Chondrocyte (in vitro differentiated cells): ENCODE data around the gene CDK14. TPM values are rescaled to one million over a fixed set of nuclear protein-coding genes. Genes with fewer than 3 reads are reported as not detected.
A peak's percentile ranks its signal among the peaks of the same experiment; 100 is the strongest.
"Not testable (repeated sequence)": the region's sequence is repeated elsewhere in the genome, so short reads cannot be mapped to it uniquely, and the experiment has no call there.

ENCODE experiments used
- DNase-seq: peaks from one replicate; pipeline ENCODE4 v3.0.0; 2021; ENCODE audit warnings: mixed read lengths, low spot score
- H3K27ac Mint-ChIP-seq: one replicate; pipeline ENCODE4 v1.8.0; 2021; ENCODE audit warnings: mild to moderate bottlenecking, moderate library complexity, mixed read lengths; ENCODE audit not compliant: unreplicated experiment
- H3K27me3 Mint-ChIP-seq: 2 replicates; pipeline ENCODE4 v1.8.0; 2021; ENCODE audit warnings: low read depth, mixed read lengths
- H3K36me3 Mint-ChIP-seq: 2 replicates; pipeline ENCODE4 v1.8.0; 2021; ENCODE audit warnings: low read depth, mixed read lengths
- H3K4me1 Mint-ChIP-seq: 2 replicates; pipeline ENCODE4 v1.8.0; 2021; ENCODE audit warnings: low read depth, mild to moderate bottlenecking, mixed read lengths
- H3K4me3 Mint-ChIP-seq: one replicate; pipeline ENCODE4 v1.8.0; 2021; ENCODE audit warnings: mild to moderate bottlenecking, moderate library complexity, mixed read lengths; ENCODE audit not compliant: unreplicated experiment
- H3K9me3 Mint-ChIP-seq: 2 replicates; pipeline ENCODE4 v1.8.0; 2021; ENCODE audit warnings: low read depth, mixed read lengths
- total RNA-seq: library from RNA; stranded (reverse); gene quantifications from 3 replicates; pipeline ENCODE4 v1.2.1, GENCODE V29; 2021
- TF ChIP-seq, protein P1 (sequence below): fragments of 200-600 bp; sonication (generic); IDR thresholded peaks from 2 replicates; pipeline ENCODE4 v1.5.0; 2021; ENCODE audit warnings: antibody characterized with exemption, mild to moderate bottlenecking, moderate library complexity

Gene CDK14
- total RNA-seq, 1 donor from 2014 or later, result 61.4 TPM

DNA sequence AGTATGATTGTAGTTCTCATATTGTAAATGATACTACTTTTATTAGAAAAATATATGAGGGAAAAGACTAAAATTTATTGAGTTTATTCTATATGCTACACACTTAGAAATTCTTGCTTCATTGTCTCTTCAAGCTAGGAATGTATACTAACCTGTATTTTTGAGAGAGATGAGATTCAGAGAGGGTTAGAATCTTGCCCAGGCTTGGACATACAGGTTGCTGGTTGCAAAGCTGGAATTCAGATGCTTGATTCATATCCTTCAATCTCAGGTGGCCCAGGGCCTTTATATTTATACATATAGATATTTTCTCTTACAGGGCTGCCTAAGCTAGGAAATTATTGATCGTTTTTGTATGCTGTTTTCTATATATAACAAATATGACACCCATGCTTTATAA is 324.2 kb downstream of the CDK14 start:
- TF ChIP-seq, protein P1, sequence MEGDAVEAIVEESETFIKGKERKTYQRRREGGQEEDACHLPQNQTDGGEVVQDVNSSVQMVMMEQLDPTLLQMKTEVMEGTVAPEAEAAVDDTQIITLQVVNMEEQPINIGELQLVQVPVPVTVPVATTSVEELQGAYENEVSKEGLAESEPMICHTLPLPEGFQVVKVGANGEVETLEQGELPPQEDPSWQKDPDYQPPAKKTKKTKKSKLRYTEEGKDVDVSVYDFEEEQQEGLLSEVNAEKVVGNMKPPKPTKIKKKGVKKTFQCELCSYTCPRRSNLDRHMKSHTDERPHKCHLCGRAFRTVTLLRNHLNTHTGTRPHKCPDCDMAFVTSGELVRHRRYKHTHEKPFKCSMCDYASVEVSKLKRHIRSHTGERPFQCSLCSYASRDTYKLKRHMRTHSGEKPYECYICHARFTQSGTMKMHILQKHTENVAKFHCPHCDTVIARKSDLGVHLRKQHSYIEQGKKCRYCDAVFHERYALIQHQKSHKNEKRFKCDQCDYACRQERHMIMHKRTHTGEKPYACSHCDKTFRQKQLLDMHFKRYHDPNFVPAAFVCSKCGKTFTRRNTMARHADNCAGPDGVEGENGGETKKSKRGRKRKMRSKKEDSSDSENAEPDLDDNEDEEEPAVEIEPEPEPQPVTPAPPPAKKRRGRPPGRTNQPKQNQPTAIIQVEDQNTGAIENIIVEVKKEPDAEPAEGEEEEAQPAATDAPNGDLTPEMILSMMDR, result no peak
- no peaks in the 10 kb centered on the region for H3K27me3 Mint-ChIP-seq
- no peak overlapping the region for H3K27ac Mint-ChIP-seq
- peaks cover 2% of the 10 kb centered on the region for H3K36me3 Mint-ChIP-seq
- no peak overlapping the region for H3K4me3 Mint-ChIP-seq
- no peaks in the 10 kb centered on the region for H3K9me3 Mint-ChIP-seq
- no peak for DNase-seq
- peaks cover 25% of the 10 kb centered on the region for H3K4me1 Mint-ChIP-seq

DNA sequence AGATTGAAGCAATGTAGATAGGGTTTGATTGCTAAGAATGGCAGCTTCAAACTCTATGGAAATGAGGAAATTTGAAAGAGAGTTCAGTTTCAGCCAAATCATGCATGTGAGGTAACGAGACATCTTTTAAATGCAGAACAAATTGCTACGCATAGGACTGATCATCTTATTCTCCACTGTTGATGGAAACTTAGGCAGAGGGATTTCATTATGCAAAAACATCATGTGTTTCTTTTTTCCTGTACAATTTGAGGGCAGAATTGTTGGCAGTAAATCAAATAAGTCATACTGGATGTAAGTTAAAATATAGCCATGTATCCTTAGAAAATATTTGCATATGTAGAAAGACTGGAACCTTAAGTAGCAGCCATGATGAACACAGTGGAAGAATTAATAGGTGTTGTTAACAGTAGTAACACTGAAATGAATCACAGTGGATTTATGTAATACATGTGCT is 327.4 kb downstream of the CDK14 start:
- TF ChIP-seq, protein P1, result no peak
- Mint-ChIP-seq H3K4me1 (peaks cover 9% of the 10 kb centered on the region), H3K4me3 (no peak overlapping the region), H3K27ac (no peak overlapping the region), H3K9me3 (no peaks in the 10 kb centered on the region), H3K36me3 (peaks cover 2% of the 10 kb centered on the region), H3K27me3 (no peaks in the 10 kb centered on the region)
- no peak for DNase-seq

DNA sequence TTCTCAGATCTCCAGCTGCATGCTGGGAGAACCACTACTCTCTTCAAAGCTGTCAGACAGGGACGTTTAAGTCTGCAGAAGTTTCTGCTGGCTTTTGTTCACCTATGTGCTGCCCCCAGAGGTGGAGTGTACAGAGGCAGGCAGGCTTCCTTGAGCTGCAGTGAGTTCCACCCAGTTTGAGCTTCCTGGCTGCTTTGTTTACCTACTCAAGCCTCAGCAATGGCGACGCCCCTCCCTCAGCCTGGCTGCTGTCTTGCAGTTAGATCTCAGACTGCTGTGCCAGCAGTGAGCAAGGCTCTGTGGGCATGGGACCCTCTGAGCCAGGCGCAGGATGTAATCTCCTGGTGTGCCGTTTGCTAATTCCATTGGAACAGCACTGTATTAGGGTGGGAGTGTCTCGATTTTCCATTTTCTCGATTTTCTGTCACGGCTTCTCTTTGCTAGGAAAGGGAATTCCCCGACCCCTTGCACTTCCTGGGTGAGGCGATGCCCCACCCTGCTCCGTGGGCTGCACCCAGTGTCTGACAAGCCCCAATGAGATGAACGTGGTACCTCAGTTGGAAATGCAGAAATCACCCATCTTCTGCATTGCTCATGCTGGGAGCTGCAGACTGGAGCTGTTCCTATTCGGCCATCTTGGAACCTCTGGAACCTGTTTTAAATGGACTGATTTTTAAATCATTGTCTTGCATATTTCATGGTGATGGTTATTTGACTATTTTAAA is 332.7 kb downstream of the CDK14 start:
- H3K4me3 Mint-ChIP-seq, H3K36me3 Mint-ChIP-seq, H3K9me3 Mint-ChIP-seq, H3K27me3 Mint-ChIP-seq, DNase-seq, H3K27ac Mint-ChIP-seq: not testable (repeated sequence)
- H3K4me1 Mint-ChIP-seq, result peaks cover 26% of the 10 kb centered on the region

DNA sequence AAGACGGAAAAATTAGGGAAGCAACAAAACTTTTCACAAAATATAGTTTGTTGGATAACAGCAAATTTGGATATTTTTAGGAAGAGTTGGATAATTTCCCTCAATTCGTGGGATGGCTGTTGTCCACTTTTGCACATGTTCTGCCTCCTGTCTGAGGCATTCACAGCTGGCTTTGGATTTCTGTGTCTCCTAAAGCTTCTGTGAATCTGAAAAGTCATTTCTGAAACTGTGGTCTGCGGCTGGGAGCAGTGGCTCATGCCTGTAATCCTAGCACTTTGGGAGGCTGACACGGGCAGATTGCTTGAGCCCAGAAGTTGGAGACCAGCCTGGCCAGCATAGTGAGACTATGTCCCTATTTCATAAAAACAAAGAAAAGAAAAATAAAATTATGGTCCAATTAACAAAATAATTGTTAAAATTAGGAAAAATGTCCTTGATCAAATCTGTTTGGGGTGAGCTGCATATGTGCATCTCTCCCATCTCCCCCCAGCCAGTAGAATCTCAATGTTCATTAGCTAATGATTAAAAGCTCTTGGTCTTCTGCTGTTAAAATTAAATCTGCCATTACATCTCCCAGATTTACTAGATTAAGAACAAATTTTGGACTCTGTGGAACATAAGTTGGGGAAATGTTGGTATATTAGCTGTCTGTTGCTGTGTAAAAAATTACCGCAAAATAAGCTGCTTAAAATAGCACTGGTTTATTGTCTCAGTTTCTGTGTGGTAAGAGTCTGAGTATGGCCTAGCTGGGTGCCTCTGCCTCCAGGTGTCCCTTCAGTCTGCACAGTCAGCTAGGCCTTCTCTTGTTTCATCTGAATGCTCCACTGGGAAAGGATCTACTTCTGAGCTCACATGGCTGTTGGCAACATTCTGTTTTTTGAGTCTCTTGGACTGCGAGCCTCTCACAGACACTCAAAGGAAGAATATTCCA is 336.1 kb downstream of the CDK14 start:
- no peak for DNase-seq
- no peak overlapping the region for H3K4me3 Mint-ChIP-seq
- H3K9me3 Mint-ChIP-seq, result no peaks in the 10 kb centered on the region
- H3K27me3 Mint-ChIP-seq, result no peaks in the 10 kb centered on the region
- TF ChIP-seq, protein P1, result no peak
- H3K36me3 Mint-ChIP-seq, result no peaks in the 10 kb centered on the region
- H3K4me1 Mint-ChIP-seq, result peaks cover 26% of the 10 kb centered on the region
- peak overlapping the region; percentile 52 for H3K27ac Mint-ChIP-seq

DNA sequence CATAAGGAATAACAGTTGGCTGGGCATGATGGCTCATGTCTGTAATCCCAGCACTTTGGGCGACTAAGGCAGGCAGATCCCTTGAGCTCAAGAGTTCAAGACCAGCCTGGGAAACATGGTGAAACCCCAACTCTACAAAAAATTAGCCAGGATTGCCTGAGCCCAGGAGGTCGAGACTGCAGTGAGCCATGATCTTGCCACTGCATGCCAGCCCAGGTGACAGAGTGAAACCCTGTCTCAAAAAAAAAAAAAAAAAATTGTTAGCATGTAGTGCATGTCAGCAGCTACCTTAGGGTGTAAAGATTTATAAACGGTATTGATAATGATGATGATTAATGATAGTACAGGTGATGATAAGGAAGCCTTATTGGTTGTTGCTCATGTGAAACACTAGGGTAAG is 336.9 kb downstream of the CDK14 start:
- H3K27ac Mint-ChIP-seq, result peak overlapping the region; percentile 52
- no peaks in the 10 kb centered on the region for H3K9me3 Mint-ChIP-seq
- TF ChIP-seq, protein P1, result no peak
- H3K36me3 Mint-ChIP-seq, result no peaks in the 10 kb centered on the region
- DNase-seq, result no peak
- no peaks in the 10 kb centered on the region for H3K27me3 Mint-ChIP-seq
- H3K4me3 Mint-ChIP-seq, result no peak overlapping the region
- H3K4me1 Mint-ChIP-seq, result peaks cover 26% of the 10 kb centered on the region
